HEK293 (cell line): ENCODE results near the gene BCCIP.

Source experiments
- ZBTB21 ChIP-seq: fragments of 450-650 bp; formaldehyde crosslinking; IDR thresholded peaks from 2 replicates; pipeline ENCODE4 v1.5.1; 2017; ENCODE audit warnings: missing biosample characterization, missing genetic modification characterization
- ZNF121 ChIP-seq: fragments of 450-650 bp; formaldehyde crosslinking; IDR thresholded peaks from 2 replicates; pipeline ENCODE4 v1.5.1; 2016; ENCODE audit warnings: missing biosample characterization, missing genetic modification characterization
- ZNF132 ChIP-seq: fragments of 450-650 bp; formaldehyde crosslinking; IDR thresholded peaks from 2 replicates; pipeline ENCODE4 v1.5.1; 2017; ENCODE audit warnings: missing biosample characterization, missing genetic modification characterization, borderline replicate concordance
- ZNF138 ChIP-seq: fragments of 450-650 bp; formaldehyde crosslinking; IDR thresholded peaks from 2 replicates; pipeline ENCODE4 v1.5.1; 2016; ENCODE audit warnings: missing biosample characterization, missing genetic modification characterization, borderline replicate concordance
- ZNF140 ChIP-seq: fragments of 450-650 bp; formaldehyde crosslinking; IDR thresholded peaks from 2 replicates; pipeline ENCODE4 v1.5.1; 2016; ENCODE audit warnings: missing biosample characterization, missing genetic modification characterization
- ZNF19 ChIP-seq: fragments of 450-650 bp; formaldehyde crosslinking; IDR thresholded peaks from 2 replicates; pipeline ENCODE4; 2016; ENCODE audit warnings: missing biosample characterization, missing genetic modification characterization, low read depth
- ZNF23 ChIP-seq: fragments of 450-650 bp; formaldehyde crosslinking; IDR thresholded peaks from 2 replicates; pipeline ENCODE4 v1.5.1; 2016; ENCODE audit warnings: missing biosample characterization, missing genetic modification characterization, borderline replicate concordance
- ZNF24 ChIP-seq: fragments of 450-650 bp; formaldehyde crosslinking; IDR thresholded peaks from 2 replicates; pipeline ENCODE4 v1.5.1; 2016; ENCODE audit warnings: missing biosample characterization, missing genetic modification characterization
- TF ChIP-seq, protein P1 (sequence below): fragments of 450-650 bp; formaldehyde crosslinking; IDR thresholded peaks from 2 replicates; pipeline ENCODE4 v1.5.1; 2016; ENCODE audit warnings: missing biosample characterization, missing genetic modification characterization
- TF ChIP-seq, protein P2 (sequence below): IDR thresholded peaks from 2 replicates; pipeline ENCODE4 v1.6.1; 2011; ENCODE audit warnings: mild to moderate bottlenecking, low read depth, low read length, borderline replicate concordance

- TF ChIP-seq ZNF24 (tag by site-specific recombination), result no peak
- no peak for TF ChIP-seq ZBTB21 (tag by site-specific recombination)
- TF ChIP-seq ZNF132 (tag by site-specific recombination), result no peak
- TF ChIP-seq, protein P1, sequence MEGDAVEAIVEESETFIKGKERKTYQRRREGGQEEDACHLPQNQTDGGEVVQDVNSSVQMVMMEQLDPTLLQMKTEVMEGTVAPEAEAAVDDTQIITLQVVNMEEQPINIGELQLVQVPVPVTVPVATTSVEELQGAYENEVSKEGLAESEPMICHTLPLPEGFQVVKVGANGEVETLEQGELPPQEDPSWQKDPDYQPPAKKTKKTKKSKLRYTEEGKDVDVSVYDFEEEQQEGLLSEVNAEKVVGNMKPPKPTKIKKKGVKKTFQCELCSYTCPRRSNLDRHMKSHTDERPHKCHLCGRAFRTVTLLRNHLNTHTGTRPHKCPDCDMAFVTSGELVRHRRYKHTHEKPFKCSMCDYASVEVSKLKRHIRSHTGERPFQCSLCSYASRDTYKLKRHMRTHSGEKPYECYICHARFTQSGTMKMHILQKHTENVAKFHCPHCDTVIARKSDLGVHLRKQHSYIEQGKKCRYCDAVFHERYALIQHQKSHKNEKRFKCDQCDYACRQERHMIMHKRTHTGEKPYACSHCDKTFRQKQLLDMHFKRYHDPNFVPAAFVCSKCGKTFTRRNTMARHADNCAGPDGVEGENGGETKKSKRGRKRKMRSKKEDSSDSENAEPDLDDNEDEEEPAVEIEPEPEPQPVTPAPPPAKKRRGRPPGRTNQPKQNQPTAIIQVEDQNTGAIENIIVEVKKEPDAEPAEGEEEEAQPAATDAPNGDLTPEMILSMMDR, result no peak
- TF ChIP-seq ZNF19 (tag by site-specific recombination), result no peak
- TF ChIP-seq ZNF140 (tag by site-specific recombination), result no peak
- TF ChIP-seq, protein P2, sequence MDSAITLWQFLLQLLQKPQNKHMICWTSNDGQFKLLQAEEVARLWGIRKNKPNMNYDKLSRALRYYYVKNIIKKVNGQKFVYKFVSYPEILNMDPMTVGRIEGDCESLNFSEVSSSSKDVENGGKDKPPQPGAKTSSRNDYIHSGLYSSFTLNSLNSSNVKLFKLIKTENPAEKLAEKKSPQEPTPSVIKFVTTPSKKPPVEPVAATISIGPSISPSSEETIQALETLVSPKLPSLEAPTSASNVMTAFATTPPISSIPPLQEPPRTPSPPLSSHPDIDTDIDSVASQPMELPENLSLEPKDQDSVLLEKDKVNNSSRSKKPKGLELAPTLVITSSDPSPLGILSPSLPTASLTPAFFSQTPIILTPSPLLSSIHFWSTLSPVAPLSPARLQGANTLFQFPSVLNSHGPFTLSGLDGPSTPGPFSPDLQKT, result no peak
- TF ChIP-seq ZNF121 (tag by site-specific recombination), result no peak
- no peak for TF ChIP-seq ZNF138 (tag by site-specific recombination)
- TF ChIP-seq ZNF23, result no peak
These were observed 59.9 kb downstream of the BCCIP start for GRCh38 chr10:125883211-125883610.
